HG02885 (cell line): ENCODE results near the gene FBXO24.

Experiments
- ATAC-seq: cut with Tn5 transposase; IDR thresholded peaks from one replicate; pipeline ENCODE4 v1.9.1; 2021; ENCODE audit warnings: mild to moderate bottlenecking; ENCODE audit not compliant: unreplicated experiment, poor library complexity

The FBXO24 gene

DNA sequence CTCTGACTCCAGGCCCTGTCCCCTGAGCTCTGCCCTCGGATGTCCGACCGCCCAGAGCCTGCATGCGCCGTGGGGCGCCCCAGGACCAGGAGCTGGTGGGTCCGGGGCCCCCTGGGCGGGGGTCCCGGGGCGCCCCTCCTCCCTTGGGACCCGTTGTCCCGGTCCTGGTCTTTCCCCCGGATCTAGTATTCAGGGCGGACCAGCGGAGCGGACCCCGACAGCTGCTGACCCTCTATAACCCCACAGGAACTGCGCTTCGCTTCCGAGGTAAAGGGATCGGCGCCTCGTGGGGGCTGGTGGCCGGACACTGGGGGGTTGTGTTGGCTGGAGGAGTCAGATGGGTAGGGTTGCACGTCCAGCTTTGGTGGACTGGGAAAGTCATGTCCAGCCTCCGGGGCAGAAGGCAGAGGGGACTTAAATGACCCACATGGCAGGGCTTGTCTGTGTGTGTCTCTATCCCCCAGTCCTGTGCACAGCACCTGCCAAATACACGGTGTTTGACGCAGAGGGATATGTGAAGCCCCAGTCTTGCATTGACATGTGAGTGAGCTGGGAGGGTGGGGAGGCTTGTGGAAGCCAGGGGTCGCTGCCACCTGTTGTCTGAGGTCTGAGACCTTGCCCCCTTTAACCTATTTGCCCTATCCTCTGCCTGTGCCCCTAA, 26.7 kb downstream of the FBXO24 start:
- no peak for ATAC-seq

DNA sequence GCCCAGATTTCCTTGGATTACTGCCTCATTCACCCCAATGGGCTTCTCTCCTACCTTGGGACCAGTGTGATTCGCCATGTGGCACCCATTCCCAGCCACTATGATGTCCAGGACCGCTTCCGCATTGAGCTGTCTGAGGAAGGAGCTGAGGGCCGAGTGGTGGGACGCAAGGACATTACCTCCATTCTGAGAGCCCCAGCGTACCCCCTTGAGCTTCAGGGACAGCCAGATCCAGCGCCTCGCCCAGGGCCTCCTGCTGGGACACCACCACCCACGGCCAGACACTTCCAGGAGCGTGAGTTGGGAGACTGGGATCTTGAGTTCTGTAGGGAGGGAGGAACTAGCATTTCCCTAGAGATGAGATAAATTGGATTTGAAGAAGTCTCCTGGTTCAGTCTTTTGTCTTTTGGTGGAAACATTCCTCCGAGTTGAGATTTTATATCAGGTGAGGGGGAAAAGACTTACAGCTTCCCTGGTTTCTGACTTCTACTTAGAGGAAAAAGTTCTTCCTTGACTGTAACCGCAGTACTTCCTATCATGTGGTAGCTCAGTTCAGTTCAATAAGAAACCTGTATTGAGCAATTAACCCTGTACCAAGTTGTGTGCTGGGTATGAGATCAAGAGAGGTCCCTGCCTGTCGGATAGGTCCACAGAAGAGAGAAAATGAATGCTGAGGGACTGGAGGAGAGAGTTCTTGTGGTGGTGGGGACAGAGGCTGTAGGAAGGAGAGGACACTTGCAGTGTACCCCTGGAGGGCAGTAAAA, 27.5 kb downstream of the FBXO24 start:
- no peak for ATAC-seq

DNA sequence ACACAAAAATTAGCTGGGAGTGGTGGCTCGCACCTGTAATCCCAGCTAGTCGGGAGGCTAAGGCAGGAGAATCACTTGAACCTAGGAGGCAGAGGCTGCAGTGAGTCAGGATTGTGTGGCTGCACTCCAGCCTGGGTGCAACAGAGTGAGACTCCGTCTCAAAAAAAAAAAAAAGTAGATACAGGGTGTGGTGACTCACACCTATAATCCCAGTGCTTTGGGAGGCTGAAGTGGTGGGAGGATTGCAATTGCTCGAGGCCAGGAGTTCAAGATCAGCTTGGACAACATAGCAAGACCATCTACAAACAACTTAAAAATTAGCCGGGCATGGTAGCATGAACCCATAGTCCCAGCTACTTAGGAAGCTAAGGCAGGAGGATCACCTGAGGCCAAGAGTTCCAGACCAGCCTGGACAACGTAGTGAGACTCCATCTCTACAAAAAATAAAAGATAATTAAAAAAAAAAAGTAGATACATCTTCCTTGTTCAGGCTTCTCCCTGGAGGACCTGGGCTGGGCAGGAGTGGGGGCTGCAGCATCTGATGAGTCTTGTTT, 28.3 kb downstream of the FBXO24 start:
- no peak for ATAC-seq

DNA sequence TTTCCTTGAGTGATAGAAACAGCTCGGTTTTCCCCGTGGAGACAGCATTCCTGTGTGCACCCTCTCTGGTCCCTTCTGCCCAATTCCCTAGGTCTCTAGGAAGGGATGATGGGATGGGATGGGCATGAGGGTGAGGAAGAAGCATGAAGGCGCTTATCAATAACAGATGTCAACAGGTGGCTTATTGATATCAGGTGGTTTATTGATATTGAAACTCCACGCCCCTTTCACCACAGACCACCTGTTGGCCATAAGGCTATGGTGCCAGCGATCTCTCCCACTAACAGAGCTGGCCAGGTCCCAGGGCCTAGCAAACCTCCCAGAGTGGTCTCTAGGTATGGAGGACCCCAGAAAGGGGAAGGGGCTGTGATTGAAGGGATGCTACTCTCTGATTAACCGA, 34.1 kb downstream of the FBXO24 start:
- ATAC-seq: no peak

DNA sequence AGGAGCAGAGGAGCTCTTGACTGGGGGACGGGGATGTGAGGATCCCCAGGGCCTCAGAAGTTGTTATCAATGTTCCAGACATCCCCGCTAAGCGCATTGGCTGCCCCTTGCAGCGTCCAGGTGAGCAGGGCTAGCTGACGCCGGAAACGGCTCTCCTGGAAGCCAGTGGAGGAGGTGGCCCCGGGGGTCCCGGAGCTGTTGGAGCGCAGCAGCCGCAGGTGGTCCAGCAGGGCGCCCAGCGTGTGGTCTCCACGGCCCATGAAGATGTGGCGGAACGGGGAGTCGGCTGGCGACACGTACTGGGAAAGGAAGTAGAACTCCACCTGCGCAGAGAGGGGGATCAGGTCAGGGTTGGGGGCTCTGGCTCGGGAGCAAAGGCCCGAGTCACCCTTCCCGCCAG, 34.7 kb downstream of the FBXO24 start:
- no peak for ATAC-seq

DNA sequence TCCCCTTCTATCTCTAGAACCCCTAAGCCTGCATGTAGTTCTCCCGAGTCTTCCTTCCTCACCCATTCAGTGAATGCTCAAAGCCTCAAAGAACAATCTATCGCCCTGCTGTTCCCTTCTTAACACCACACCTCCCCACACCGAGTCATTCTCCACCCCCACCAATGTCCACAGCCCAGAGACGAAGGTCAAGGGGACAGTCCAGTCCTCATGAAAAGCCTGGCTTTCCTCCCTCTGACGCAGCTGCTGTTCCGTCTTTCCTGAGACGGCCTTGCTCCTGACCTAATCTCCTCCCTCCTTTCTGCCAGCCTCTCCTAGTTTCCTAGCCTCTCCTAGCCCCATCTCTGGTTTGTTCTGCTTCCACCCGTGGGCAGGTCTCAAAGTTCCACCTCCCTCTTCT, 35.4 kb downstream of the FBXO24 start:
- ATAC-seq: no peak

DNA sequence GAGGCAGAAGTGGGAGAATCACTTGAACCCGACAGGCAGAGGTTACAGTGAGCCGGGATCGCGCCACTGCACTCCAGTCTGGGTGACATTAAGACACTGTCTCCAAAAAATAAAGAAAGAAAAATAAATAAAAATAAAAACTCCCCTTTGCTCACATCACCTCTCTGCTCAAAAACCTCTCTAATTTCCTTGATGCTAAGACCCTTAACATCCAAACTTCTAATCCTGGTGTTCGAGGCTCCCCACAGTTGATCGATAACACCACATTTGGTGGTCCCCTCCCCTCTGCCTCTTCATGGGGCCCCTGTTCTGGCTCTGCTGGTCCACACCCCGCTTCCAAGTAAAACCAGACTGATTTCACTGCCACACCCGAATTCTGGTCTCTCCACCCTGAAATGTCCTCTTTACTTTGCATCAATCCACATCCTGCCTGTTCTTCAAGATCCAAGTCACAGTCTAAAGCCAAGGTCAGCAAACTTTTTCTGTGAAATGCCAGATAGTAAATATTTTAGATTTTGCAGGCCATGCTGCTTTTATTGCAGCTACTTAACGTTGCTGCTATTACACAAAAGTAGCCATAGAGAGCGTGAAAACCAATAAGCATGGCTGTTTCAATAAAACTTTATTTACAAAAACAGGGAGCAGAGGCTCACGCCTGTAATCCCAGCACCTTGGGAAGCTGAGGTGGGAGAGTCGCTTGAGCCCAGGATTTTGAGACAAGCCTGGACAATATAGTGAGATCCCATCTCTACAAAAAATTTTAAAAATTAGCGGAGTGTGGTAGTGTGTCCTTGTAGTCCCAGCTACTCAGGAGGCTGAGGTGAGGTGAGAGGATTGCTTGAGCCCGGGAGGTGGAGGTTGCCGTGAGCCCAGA, 38.1 kb downstream of the FBXO24 start:
- no peak for ATAC-seq

DNA sequence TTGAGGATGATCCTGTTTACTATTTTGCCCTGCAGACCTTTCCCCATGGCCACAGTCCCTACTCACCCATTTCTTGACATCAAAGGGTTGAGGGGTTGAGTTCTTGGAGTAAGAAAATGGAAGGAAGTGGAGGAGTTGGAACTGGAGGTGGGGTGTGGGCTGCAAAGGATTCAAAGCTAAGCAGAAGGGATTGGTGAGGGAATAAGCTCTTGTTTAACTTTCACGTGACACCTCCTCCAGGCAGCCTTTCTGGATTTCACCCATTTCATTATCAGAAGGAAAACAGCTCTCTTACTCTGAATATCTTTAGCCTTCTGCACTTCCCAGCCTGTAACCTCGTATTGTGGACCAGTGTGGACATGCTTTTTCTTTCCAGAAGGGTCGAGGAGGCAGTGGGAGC, 39.9 kb downstream of the FBXO24 start:
- no peak for ATAC-seq

DNA sequence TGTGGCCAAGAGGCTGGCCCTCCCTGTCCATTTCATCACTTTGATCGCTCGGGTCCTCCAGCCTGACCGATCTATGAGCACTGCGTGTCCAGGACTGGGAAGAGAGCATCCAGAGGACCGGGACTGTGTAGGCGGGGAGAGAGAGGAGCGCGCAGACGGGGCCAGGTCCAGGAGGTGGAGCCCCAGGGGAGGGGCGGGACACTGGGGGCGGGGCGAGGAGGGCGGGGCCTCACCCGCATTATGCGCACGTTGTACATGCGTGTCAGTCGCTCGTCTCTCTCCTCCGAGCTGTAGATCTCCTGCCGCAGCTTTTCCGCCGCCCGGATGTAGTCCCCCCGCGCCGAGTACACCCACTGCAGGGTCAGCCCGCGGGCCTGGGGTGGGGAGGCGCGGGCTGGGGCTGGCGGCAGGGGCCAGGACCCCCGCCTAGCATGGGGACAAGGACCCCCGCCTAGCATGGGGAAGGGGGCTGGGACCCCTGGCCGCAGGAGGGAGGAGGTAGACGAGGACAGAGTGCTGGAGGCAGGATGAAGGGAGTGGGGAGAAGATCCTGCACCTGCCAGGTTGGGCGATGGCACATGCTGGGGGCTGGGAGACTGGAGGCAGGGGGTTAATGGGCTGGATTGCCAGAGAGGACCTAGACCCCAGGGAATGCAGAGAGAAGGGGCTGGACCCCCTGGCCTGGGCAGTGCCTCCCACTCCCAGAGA, 40.6 kb downstream of the FBXO24 start:
- ATAC-seq: peak; percentile 85

DNA sequence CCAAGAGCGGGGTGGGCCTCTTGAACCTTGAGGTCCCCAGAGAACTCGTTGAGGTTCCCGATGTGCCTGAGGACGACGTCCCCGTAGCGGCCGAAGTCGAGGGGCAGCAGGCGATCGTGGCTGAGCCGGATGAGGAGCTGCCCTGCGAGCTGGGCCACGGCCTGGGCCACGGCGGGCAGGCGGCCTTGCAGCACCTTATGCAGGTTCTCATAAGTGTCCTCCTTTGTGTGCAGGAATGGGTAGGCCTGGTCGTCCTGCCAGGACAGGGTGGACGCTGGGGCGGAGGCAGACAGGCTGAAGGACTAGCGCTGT, 41.1 kb downstream of the FBXO24 start:
- ATAC-seq: no peak

DNA sequence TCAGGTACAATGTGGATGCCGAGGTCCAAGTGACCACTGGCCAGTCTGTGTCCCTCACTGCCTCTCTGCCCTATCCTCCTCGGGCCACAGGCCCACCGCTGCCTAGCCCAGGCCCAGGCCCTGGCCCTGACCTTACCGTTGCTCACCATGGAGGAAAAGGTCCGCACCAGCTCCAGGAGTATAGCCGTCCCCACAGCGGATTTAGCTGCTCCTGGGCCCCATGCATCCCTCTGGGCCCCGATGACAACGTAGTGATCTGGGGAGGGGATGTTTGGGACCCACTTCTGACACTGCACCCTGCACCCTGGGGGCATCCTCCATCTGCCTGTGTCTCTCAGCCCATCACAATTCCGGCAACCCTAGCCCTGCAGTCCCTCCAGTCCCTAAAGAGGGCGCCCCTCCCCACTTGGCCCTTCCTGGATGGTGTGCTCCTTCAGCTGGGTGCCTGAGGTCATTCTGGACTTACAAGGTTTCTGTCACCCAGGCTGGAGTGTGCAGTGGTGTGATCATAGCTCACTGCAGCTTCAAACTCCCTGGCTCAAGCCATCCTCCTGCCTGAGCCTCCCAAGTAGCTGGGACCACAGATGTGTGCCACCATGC, 43.1 kb downstream of the FBXO24 start:
- no peak for ATAC-seq

DNA sequence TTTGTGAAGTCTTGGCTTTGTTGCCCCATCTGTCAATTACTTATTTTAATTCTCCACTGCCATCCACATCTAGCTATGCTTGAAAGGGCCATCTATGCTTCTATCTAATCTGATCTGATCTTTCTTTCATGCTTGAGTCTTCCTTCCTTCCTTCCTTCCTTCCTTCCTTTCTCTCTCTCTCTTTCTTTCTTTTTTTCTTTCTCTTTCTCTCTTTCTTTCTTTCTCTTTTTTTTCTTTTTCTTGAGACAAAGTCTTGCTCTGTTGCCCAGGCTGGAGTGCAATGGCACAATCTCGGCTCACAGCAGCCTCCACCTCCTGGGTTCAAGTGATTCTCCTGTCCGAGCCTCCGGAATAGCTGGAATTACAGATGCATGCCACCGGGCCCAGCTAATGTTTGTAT, 43.9 kb downstream of the FBXO24 start:
- ATAC-seq: no peak

DNA sequence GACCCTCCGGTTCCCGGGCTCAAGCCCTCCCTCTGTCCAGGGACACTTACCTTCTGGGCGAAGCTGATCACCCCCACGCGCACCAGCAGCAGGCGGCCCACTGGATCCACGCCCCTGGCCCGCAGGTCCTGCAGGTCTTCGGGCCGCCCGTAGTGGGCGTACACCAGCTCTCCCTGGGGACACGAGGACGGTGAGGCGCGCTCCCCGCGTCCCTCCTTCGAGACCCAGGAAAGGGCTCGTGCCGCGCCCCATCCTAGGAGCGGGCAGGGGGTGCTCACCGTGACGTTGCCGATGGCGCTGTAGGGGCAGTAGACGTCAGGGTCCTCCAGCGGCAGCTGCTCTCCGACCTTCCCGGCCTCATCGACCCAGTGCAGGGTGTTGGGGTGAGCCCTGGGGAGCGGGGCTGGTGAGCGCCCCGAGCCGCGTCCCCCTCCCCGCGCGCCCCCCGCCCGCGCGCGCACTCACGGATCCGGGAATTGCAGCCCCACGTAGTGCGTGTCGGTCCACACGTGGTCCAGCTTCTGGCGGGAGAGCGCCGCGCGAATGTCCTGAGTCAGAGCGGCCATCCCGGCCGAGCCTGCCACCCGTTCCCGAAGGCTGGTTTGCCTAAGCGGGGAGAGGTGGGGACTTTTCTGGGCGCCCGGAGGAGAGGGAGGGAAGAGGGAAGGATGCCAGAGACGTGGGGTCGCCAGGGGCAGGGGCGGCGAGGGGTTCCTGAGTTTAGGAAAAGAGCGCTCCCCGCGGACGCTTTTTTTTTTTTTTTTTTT, 47.0 kb downstream of the FBXO24 start:
- ATAC-seq: peak; percentile 71

DNA sequence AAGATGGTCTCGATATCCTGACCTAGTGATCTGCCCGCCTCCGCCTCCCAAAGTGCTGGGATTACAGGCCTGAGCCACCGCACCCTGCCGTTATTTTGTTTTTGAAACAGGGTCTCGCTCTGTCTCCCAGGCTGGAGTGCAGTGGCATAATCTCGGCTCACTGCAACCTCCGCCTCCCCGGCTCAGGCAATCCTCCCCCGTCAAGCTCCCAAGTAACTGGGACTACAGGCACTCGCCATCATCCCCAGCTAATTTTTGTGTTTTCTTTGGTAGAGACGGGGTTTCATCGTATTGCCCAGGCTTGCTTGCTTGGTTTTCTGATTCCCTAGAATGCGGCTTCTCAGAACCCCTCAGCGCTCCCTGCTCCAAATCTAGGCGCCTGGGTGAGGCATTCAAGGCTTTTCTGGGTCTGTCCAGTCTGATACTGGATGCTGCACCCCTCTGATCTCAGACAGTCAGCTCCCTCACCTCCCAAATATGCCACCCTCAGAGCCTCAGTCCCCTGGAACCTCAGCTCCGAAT, 53.9 kb downstream of the FBXO24 start:
- ATAC-seq: no peak

DNA sequence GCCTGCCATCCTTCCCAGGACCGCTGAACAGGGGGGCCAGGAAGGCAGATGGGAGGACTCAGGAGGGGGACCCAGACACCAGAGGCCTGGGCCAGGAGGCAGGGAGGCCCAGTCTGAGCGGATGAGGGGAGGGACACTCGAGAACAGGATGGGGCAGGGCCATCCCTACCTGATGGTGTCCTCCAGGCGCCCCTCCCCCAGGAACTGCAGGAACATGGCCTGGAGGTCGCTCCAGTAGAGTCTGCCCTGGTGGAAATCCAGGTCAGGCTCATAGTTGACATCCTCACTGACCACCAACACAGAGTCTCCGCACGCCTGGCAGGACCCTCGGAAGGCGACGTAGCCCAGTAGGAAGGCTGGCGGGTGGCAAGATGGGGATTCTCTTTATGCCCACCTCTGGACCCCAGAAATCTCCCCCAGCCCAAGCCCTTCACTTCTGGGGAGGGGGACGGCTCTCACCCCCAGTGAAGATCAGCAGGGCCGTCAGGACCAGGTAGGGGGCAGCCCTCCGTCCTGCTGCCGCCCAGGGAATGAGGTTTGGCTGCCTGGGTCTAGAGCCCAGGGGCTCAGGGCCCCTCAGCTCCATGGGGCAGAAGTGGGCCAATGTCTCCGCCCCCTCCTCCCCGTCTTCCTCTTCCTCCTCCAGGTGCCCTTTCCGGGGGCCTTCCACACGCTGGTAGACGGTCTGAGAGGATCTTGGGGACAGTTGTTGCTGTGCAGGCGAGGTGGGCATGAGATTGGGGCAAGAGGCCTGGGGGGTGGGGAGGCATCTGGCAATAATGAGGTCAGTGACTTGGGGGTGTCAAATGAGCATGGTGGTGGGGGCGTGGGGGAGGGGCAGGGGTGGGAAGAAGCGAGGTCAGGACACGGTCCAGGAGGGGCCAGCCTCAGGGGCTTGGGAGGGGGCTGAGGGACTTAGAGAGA, 54.7 kb downstream of the FBXO24 start:
- ATAC-seq: no peak

DNA sequence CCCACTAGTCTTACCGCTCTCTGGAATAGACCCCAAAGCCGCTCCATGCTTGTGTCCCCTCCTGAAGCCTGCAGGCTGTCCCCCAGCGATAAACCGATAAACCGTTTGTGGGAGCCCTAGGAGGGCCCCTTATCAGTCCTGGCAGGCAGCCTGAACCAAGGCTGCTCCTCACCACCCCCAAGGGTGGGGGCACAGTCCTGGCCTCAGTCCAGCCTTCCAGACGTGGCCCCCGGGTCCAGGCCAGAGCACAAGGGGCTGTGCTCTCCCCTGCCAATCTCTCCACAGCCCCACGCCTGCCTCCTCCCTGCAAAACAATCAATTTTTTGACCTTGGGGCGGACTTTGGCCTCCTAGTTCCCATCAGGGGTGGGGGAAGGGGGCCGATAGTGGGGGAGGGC, 55.3 kb downstream of the FBXO24 start, which contains the start of gene TFR2:
Gene TFR2, minus strand, starts transcription at position 90 of the 397 bp plus-strand sequence. Its CDS starts 43 bp downstream, at position 47.
- no peak for ATAC-seq

DNA sequence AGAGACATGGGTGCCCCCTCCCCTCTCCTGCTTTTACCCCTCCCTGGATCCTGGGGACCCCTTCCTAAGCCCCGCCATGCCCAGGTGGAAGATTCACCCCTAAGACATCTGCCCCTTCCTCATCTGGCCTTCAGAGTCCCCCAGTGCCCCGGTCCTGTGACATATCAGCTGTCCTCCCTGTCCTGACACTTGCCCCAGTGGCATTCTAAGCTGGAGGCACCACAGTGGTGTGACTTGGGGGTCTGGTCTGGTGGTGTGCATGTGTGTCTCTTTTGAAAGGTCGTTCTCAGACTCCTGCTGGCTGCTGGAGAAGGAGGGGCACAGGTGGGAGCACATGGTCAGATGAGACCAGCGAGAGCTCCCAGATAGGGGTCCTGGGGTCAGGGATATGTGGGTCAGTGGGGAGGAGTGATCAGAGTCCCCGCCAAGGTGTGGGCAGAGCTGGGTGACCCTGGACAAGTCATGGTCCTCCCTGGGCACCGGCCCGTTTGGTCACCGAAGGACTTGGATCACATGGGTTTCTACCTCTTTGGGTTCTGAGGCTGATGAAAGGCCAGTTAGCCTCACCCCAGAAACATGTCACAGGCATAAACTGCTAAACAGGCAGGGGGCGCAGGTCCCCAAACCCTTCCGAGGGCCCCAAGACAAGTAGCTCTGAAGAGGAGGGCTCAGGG, 55.9 kb downstream of the FBXO24 start:
- no peak for ATAC-seq
